ENCODE results near the gene ZNF646. TPM values are rescaled to one million over a fixed set of nuclear protein-coding genes. Genes with fewer than 3 reads are reported as not detected.
A peak's percentile ranks its signal among the peaks of the same experiment; 100 is the strongest.

ZNF646 gene
- polyA plus RNA-seq, 1 experiment, result 4.2 TPM

GRCh38 chr16:31088459-31089183 is 14.4 kb downstream of the ZNF646 start, which contains the start of gene PRSS53:
Gene PRSS53 (minus strand): TSS chr16:31088943. CDS start chr16:31088809, 134 bp downstream.
- Histone ChIP-seq H3K27me3 (ENCODE audit: control insufficient read depth, insufficient read depth, low read length) (no peaks in the 10 kb centered on the region), H3K36me3 (ENCODE audit: control insufficient read depth, insufficient read depth, low read length) (peaks cover 17% of the 10 kb centered on the region), H3K4me3 (ENCODE audit: low read depth, low read length) (no peak within 1 kb of the TSS)
- TF ChIP-seq CTCF (IDR thresholded peaks at IDR 0.05; ENCODE audit: insufficient read depth, low read depth, low read length), result no peak
- ChIA-PET CTCF (no interaction called here), POLR2A (interaction anchor here (0.7 kb wide), 1 partner anchor 785 kb away, joined by 3 read pairs; the partner anchor contains the start of gene ZNF267)
- DNase-seq (ENCODE audit: low read depth), result no peak

GRCh38 chr16:31089199-31089598 is 15.0 kb downstream of the ZNF646 start:
- ChIA-PET POLR2A (no interaction called here), CTCF (no interaction called here)
- no peak for TF ChIP-seq CTCF (IDR thresholded peaks at IDR 0.05; ENCODE audit: insufficient read depth, low read depth, low read length)
- no peak overlapping the region for H3K4me3 ChIP-seq (ENCODE audit: low read depth, low read length)
- H3K27me3 ChIP-seq (ENCODE audit: control insufficient read depth, insufficient read depth, low read length), result no peaks in the 10 kb centered on the region
- DNase-seq (ENCODE audit: low read depth), result no peak
- peaks cover 17% of the 10 kb centered on the region for H3K36me3 ChIP-seq (ENCODE audit: control insufficient read depth, insufficient read depth, low read length)

- CTCF ChIA-PET, result interaction anchor here (6.4 kb wide), 1 partner anchor 106 kb away, joined by 54 read pairs; the partner anchor contains the start of gene HSD3B7
- Histone ChIP-seq H3K36me3 (ENCODE audit: control insufficient read depth, insufficient read depth, low read length) (peaks cover 11% of the 10 kb centered on the region), H3K4me3 (ENCODE audit: low read depth, low read length) (no peak overlapping the region), H3K27me3 (ENCODE audit: control insufficient read depth, insufficient read depth, low read length) (no peaks in the 10 kb centered on the region)
- POLR2A ChIA-PET, result no interaction called here
- no peak for DNase-seq (ENCODE audit: low read depth)
- no peak for TF ChIP-seq CTCF (IDR thresholded peaks at IDR 0.05; ENCODE audit: insufficient read depth, low read depth, low read length)
Measured at GRCh38 chr16:31090540-31090939, 16.3 kb downstream of the ZNF646 start.

- peaks cover 9% of the 10 kb centered on the region for H3K36me3 ChIP-seq (ENCODE audit: control insufficient read depth, insufficient read depth, low read length)
- H3K4me3 ChIP-seq (ENCODE audit: low read depth, low read length), result no peak overlapping the region
- no peak for TF ChIP-seq CTCF (IDR thresholded peaks at IDR 0.05; ENCODE audit: insufficient read depth, low read depth, low read length)
- POLR2A ChIA-PET, result interaction anchor here (0.7 kb wide), 1 partner anchor 59 kb away, joined by 5 read pairs; no protein-coding TSS in a partner anchor
- no peaks in the 10 kb centered on the region for H3K27me3 ChIP-seq (ENCODE audit: control insufficient read depth, insufficient read depth, low read length)
- CTCF ChIA-PET, result interaction anchor here (0.7 to 6.4 kb wide), 5 partner anchors 27 to 350 kb away, joined by 3 to 54 read pairs (median 3); partner anchors contain the start of genes HSD3B7 and ZNF843
- no peak for DNase-seq (ENCODE audit: low read depth)
Measured at GRCh38 chr16:31092330-31092729, 18.1 kb downstream of the ZNF646 start.

- ChIA-PET CTCF (interaction anchor here (1.1 to 6.4 kb wide), 4 partner anchors 14 to 151 kb away, joined by 3 to 54 read pairs (median 3); partner anchors contain the start of gene HSD3B7), POLR2A (no interaction called here)
- Histone ChIP-seq H3K27me3 (ENCODE audit: control insufficient read depth, insufficient read depth, low read length) (no peaks in the 10 kb centered on the region), H3K36me3 (ENCODE audit: control insufficient read depth, insufficient read depth, low read length) (peaks cover 7% of the 10 kb centered on the region), H3K4me3 (ENCODE audit: low read depth, low read length) (peak overlapping the region; percentile 93)
- no peak for TF ChIP-seq CTCF (IDR thresholded peaks at IDR 0.05; ENCODE audit: insufficient read depth, low read depth, low read length)
- DNase-seq (ENCODE audit: low read depth), result no peak
Measured at GRCh38 chr16:31093132-31093703, 19.0 kb downstream of the ZNF646 start.

All from BJ (cell line).